SK-MEL-5 (cell line): ENCODE measurements around the gene ACTR8. TPM values are rescaled to one million over a fixed set of nuclear protein-coding genes. Genes with fewer than 3 reads are reported as not detected.

Experiments used
- DNase-seq: peaks from one replicate; pipeline ENCODE4 v3.0.0-alpha.2; 2016; ENCODE audit warnings: low read depth, low spot score
- in situ Hi-C: cut with HindIII; loops from 2 replicates; pipeline ENCODE4 v1.10.0; 2016; ENCODE audit warnings: low sequenced_read_pairs, high pct_unique_total_duplicates, low pct_unique_long_range_greater_than_20kb
- total RNA-seq: library from RNA; depleted of rRNA; stranded (reverse); fragments of >200 nt; shearing (Covaris generic); gene quantifications from 2 replicates; pipeline ENCODE4 v1.2.3, GENCODE V29; 2014

Gene ACTR8
- total RNA-seq, 1 experiment from 2014 or later = 36.3 TPM

- in situ Hi-C loops = no loop called here
- no peak for DNase-seq
Observed at GRCh38 chr3:53843195-53844177, 38.5 kb downstream of the ACTR8 start.

- DNase-seq = peak; percentile 75
- in situ Hi-C loops = no loop called here
Observed at GRCh38 chr3:53842436-53843194, 39.3 kb downstream of the ACTR8 start.

- DNase-seq = no peak
- in situ Hi-C loops = no loop called here
Observed at GRCh38 chr3:53841296-53841695, 40.7 kb downstream of the ACTR8 start.

GRCh38 chr3:53837331-53837730 is 44.6 kb downstream of the ACTR8 start:
- no peak for DNase-seq
- in situ Hi-C loops = no loop called here

GRCh38 chr3:53836084-53836872 is 45.7 kb downstream of the ACTR8 start:
- in situ Hi-C loops = no loop called here
- DNase-seq = no peak

- no peak for DNase-seq
Observed at GRCh38 chr3:53835257-53835656, 46.7 kb downstream of the ACTR8 start.

GRCh38 chr3:53834429-53835095 is 47.4 kb downstream of the ACTR8 start:
- in situ Hi-C loops = no loop called here
- no peak for DNase-seq

More at GRCh38 chr3:53835257-53835656, 46.7 kb downstream of the ACTR8 start:
- in situ Hi-C loops = no loop called here

- no peak for DNase-seq
- in situ Hi-C loops = no loop called here
Observed at GRCh38 chr3:53833700-53834099, 48.3 kb downstream of the ACTR8 start.

GRCh38 chr3:53833053-53833645 is 48.8 kb downstream of the ACTR8 start:
- in situ Hi-C loops = no loop called here
- DNase-seq = no peak

- no peak for DNase-seq
- in situ Hi-C loops = no loop called here
Observed at GRCh38 chr3:53830944-53831343, 51.0 kb downstream of the ACTR8 start.

GRCh38 chr3:53829605-53830004 is 52.3 kb downstream of the ACTR8 start:
- in situ Hi-C loops = no loop called here

GRCh38 chr3:53828581-53828980 is 53.4 kb downstream of the ACTR8 start:
- DNase-seq = peak; percentile 20
- in situ Hi-C loops = no loop called here

More at GRCh38 chr3:53829605-53830004, 52.3 kb downstream of the ACTR8 start:
- DNase-seq = no peak

GRCh38 chr3:53826048-53826447 is 55.9 kb downstream of the ACTR8 start:
- no peak for DNase-seq
- in situ Hi-C loops = no loop called here

- no peak for DNase-seq
- in situ Hi-C loops = no loop called here
Observed at GRCh38 chr3:53824795-53825194, 57.2 kb downstream of the ACTR8 start.

GRCh38 chr3:53823956-53824657 is 57.8 kb downstream of the ACTR8 start:
- in situ Hi-C loops = no loop called here
- DNase-seq = no peak
